ENCODE data around the gene IL23R.
"Not testable (repeated sequence)": the region's sequence is repeated elsewhere in the genome, so short reads cannot be mapped to it uniquely, and the experiment has no call there.

IL23R gene

GRCh38 chr1:67194209-67194863 lies 28.1 kb downstream of the IL23R start:
- no peak for DNase-seq (ENCODE audit: low read depth)

GRCh38 chr1:67200755-67201154 lies 34.5 kb downstream of the IL23R start:
- DNase-seq (ENCODE audit: low read depth): no peak

- no peak for DNase-seq (ENCODE audit: low read depth)
Measured at GRCh38 chr1:67201891-67202290, 35.6 kb downstream of the IL23R start.

- DNase-seq (ENCODE audit: low read depth): no peak
Measured at GRCh38 chr1:67204298-67204980, 38.2 kb downstream of the IL23R start.

- DNase-seq (ENCODE audit: low read depth): not testable (repeated sequence)
Measured at GRCh38 chr1:67207398-67207797, 41.1 kb downstream of the IL23R start.

GRCh38 chr1:67208217-67208616 lies 42.0 kb downstream of the IL23R start:
- DNase-seq (ENCODE audit: low read depth): no peak

GRCh38 chr1:67209521-67209920 lies 43.3 kb downstream of the IL23R start:
- no peak for DNase-seq (ENCODE audit: low read depth)

- DNase-seq (ENCODE audit: low read depth): peak; percentile 56
Measured at GRCh38 chr1:67211589-67212563, 45.6 kb downstream of the IL23R start.

- peak; percentile 62 for DNase-seq (ENCODE audit: low read depth)
Measured at GRCh38 chr1:67213164-67213563, 46.9 kb downstream of the IL23R start.

GRCh38 chr1:67213948-67214347 lies 47.7 kb downstream of the IL23R start:
- DNase-seq (ENCODE audit: low read depth): no peak

- peak; percentile 49 for DNase-seq (ENCODE audit: low read depth)
Measured at GRCh38 chr1:67214420-67215174, 48.3 kb downstream of the IL23R start.

GRCh38 chr1:67216401-67216800 lies 50.1 kb downstream of the IL23R start:
- no peak for DNase-seq (ENCODE audit: low read depth)

GRCh38 chr1:67217417-67217816 lies 51.2 kb downstream of the IL23R start:
- DNase-seq (ENCODE audit: low read depth): no peak

- no peak for DNase-seq (ENCODE audit: low read depth)
Measured at GRCh38 chr1:67217938-67218337, 51.7 kb downstream of the IL23R start.

- DNase-seq (ENCODE audit: low read depth): no peak
Measured at GRCh38 chr1:67224856-67225255, 58.6 kb downstream of the IL23R start.

- no peak for DNase-seq (ENCODE audit: low read depth)
Measured at GRCh38 chr1:67226688-67227087, 60.4 kb downstream of the IL23R start.

- DNase-seq (ENCODE audit: low read depth): peak; percentile 8
Measured at GRCh38 chr1:67227196-67227595, 60.9 kb downstream of the IL23R start.

GRCh38 chr1:67228791-67229190 lies 62.5 kb downstream of the IL23R start:
- DNase-seq (ENCODE audit: low read depth): no peak

GRCh38 chr1:67230539-67230938 lies 64.3 kb downstream of the IL23R start:
- DNase-seq (ENCODE audit: low read depth): no peak

- no peak for DNase-seq (ENCODE audit: low read depth)
Measured at GRCh38 chr1:67236277-67236676, 70.0 kb downstream of the IL23R start.

- no peak for DNase-seq (ENCODE audit: low read depth)
Measured at GRCh38 chr1:67239738-67240137, 73.5 kb downstream of the IL23R start.

GRCh38 chr1:67241200-67241746 lies 75.0 kb downstream of the IL23R start:
- no peak for DNase-seq (ENCODE audit: low read depth)
